Breast epithelium (tissue), 4 donors: ENCODE measurements around the gene AKAP8. TPM values are rescaled to one million over a fixed set of nuclear protein-coding genes. Genes with fewer than 3 reads are reported as not detected.

Source experiments
- DNase-seq, 2 donors: peaks; one replicate each; pipeline ENCODE4 v3.0.0-alpha.2; 2019; ENCODE audit warnings: low spot score in 2 of 2
- H3K27ac ChIP-seq, 2 donors: fragments of 200-600 bp; sonication (generic) in 1 of 2; one replicate each; pipeline ENCODE4 v1.5.1; 2016 to 2019; ENCODE audit warnings: mild to moderate bottlenecking in 1 of 2
- H3K27me3 ChIP-seq, 2 donors: fragments of 200-600 bp; sonication (generic) in 1 of 2; one replicate each; pipeline versions ENCODE4 v1.5.1 to v1.6.0; 2017 to 2019; ENCODE audit warnings: control low read depth in 1 of 2, mild to moderate bottlenecking in 1 of 2
- H3K36me3 ChIP-seq: fragments of 200-600 bp; one replicate; pipeline ENCODE4 v1.5.1; 2019
- H3K4me1 ChIP-seq, 2 donors: fragments of 200-600 bp; sonication (generic); one replicate each; pipeline ENCODE4 v1.5.1; 2016 to 2019; ENCODE audit warnings: control low read depth in 1 of 2
- H3K4me3 ChIP-seq, 3 donors: fragments of 200-600 bp; sonication (generic); 1 replicate in 2 of 3; 2 replicates in 1 of 3; pipeline ENCODE4 v1.5.1; 2016 to 2019; ENCODE audit warnings: mild to moderate bottlenecking in 3 of 3, moderate library complexity in 2 of 3
- H3K9me3 ChIP-seq, 2 donors: fragments of 200-600 bp; sonication (generic) in 1 of 2; one replicate each; pipeline ENCODE4 v1.5.1; 2016 to 2019; ENCODE audit warnings: control low read depth in 1 of 2
- POLR2A ChIP-seq: fragments of 450-650 bp; IDR thresholded peaks from one replicate; pipeline ENCODE4 v1.6.1; 2016; ENCODE audit warnings: antibody characterized with exemption, mild to moderate bottlenecking, moderate library complexity
- POLR2AphosphoS5 ChIP-seq, 3 donors: sonication (generic); formaldehyde crosslinking; IDR thresholded peaks; one replicate each; pipeline ENCODE4 v1.6.1; 2017; ENCODE audit warnings: antibody characterized with exemption in 3 of 3
- intact Hi-C: fragments of 100-400 bp; cut with DNase I; formaldehyde crosslinking; loops from one replicate; pipeline ENCODE4 v1.15.1; 2023; ENCODE audit warnings: low total_unique reads
- total RNA-seq, 3 donors: library from RNA; depleted of rRNA; stranded (reverse); fragments of >200 nt; gene quantifications; one replicate each; pipeline ENCODE4 v1.1.0, GENCODE V29; 2016
- TF ChIP-seq, protein P1 (sequence below), 3 donors: fragments of 450-650 bp; IDR thresholded peaks; one replicate each; pipeline ENCODE4 v1.5.1; 2016 to 2017; ENCODE audit warnings: antibody characterized with exemption in 3 of 3, mild to moderate bottlenecking in 3 of 3, moderate library complexity in 3 of 3

The AKAP8 gene
- total RNA-seq, 3 donors from 2014 or later, result 23.2 to 40.7 (median 33.4) TPM

GRCh38 chr19:15379999-15380647, 536 bp upstream of the AKAP8 start:
- TF ChIP-seq POLR2A, result no peak
- no peak for TF ChIP-seq POLR2AphosphoS5 (IDR thresholded peaks at IDR 0.05)
- TF ChIP-seq, protein P1, sequence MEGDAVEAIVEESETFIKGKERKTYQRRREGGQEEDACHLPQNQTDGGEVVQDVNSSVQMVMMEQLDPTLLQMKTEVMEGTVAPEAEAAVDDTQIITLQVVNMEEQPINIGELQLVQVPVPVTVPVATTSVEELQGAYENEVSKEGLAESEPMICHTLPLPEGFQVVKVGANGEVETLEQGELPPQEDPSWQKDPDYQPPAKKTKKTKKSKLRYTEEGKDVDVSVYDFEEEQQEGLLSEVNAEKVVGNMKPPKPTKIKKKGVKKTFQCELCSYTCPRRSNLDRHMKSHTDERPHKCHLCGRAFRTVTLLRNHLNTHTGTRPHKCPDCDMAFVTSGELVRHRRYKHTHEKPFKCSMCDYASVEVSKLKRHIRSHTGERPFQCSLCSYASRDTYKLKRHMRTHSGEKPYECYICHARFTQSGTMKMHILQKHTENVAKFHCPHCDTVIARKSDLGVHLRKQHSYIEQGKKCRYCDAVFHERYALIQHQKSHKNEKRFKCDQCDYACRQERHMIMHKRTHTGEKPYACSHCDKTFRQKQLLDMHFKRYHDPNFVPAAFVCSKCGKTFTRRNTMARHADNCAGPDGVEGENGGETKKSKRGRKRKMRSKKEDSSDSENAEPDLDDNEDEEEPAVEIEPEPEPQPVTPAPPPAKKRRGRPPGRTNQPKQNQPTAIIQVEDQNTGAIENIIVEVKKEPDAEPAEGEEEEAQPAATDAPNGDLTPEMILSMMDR (IDR thresholded peaks at IDR 0.05), result no peak
- peak overlapping the region; percentile 86 to 93 (median 92) for H3K4me3 ChIP-seq
- no peaks in the 10 kb centered on the region for H3K9me3 ChIP-seq
- H3K36me3 ChIP-seq, result no peaks in the 10 kb centered on the region
- H3K27ac ChIP-seq, result peak overlapping the region; percentile 98 to 99
- H3K4me1 ChIP-seq, result peaks cover 0 to 21% of the 10 kb centered on the region in 2 donors
- intact Hi-C loops, result loop anchor here (5.0 to 10.0 kb wide), 2 partner anchors 55 to 657 kb away; no protein-coding TSS in a partner anchor
- no peaks in the 10 kb centered on the region for H3K27me3 ChIP-seq
- peak; percentile 67 to 70 for DNase-seq

DNA sequence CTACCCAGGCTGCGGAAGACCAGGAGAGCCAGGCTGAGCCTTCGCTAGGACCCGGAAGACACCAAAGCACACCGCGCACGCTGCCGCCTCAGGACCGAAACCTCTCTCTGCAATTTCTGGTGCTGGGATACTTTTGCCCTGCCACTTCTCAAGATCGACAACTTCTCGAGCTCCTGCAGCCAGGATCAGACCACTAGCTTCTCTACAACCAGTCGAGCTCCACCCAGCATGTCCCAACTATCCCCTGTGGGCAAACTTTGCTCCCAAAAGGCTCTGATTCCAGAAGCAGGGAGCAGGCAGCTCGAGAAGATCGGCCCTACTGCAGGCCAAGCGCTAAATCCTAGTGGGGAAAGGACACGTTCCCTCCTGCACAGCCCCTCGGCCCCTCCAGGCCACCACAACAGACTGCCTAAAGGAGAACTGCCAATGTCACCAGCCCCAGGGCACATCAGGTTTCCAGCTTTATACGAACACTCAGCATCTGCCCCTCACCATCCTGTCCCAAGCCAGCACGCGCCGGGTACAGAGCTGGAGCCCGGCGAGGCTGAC, 979 bp downstream of the AKAP8 start:
- H3K4me1 ChIP-seq, result peaks cover 9 to 29% of the 10 kb centered on the region in 2 donors
- intact Hi-C loops, result loop anchor here (5.0 to 10.0 kb wide), 2 partner anchors 54 to 659 kb away; no protein-coding TSS in a partner anchor
- DNase-seq, result peak in 1 of 2 donors; percentile 43

DNA sequence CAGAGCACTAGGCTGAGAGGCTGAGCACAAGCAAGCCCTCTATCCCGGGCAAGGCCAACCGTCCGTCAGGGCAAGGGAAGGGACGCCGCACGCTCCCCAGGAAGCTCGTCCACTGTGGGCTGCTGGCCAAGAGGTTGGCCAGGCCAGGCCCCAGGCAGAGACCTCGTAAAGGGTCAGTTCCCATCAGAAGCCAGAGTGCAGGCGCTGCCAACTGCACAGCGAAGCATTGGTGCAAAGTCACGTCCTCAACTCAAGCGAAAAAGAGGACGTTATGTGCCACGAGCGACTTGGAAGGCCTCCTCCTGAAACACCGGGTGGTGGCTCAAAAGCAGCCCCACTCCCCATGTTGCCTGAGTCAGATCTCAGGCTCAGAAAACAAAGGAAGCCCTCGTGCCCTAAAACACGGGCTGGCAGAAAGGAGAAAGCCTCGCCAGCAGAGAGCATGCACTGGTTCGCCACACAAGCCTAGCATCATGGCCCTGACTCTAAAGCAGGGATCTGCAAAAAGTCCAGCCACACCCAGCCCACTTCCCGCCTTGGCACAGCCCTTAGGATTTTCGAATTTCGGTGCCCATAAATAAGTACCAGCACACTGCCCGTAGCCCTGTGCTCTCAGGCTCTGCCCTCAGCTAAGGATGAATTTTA, 4.7 kb downstream of the AKAP8 start:
- no peaks in the 10 kb centered on the region for H3K9me3 ChIP-seq
- H3K4me3 ChIP-seq, result peak overlapping the region in 2 of 3 donors; percentile 7 to 52
- intact Hi-C loops, result loop anchor here (5.0 to 10.0 kb wide), 2 partner anchors 50 to 662 kb away; no protein-coding TSS in a partner anchor
- peaks cover 9 to 23% of the 10 kb centered on the region in 2 donors for H3K4me1 ChIP-seq
- peak overlapping the region; percentile 33 to 76 for H3K27ac ChIP-seq
- DNase-seq, result no peak
- TF ChIP-seq POLR2A (no peak), POLR2AphosphoS5 (IDR thresholded peaks at IDR 0.05) (peak in 2 of 3 donors; percentile 36 to 58)
- TF ChIP-seq, protein P1 (IDR thresholded peaks at IDR 0.05), result no peak
- H3K36me3 ChIP-seq, result peaks cover 12% of the 10 kb centered on the region
- no peaks in the 10 kb centered on the region for H3K27me3 ChIP-seq

More for the DNA sequence above, 979 bp downstream of the AKAP8 start:
- Histone ChIP-seq H3K9me3 (no peaks in the 10 kb centered on the region), H3K36me3 (peaks cover under 1% of the 10 kb centered on the region), H3K27me3 (no peaks in the 10 kb centered on the region), H3K4me3 (peak overlapping the region; percentile 86 to 93 (median 92)), H3K27ac (peak overlapping the region; percentile 98 to 99)
- no peak for TF ChIP-seq POLR2AphosphoS5 (IDR thresholded peaks at IDR 0.05)
- TF ChIP-seq, protein P1 (IDR thresholded peaks at IDR 0.05), result no peak
- no peak for TF ChIP-seq POLR2A

DNA sequence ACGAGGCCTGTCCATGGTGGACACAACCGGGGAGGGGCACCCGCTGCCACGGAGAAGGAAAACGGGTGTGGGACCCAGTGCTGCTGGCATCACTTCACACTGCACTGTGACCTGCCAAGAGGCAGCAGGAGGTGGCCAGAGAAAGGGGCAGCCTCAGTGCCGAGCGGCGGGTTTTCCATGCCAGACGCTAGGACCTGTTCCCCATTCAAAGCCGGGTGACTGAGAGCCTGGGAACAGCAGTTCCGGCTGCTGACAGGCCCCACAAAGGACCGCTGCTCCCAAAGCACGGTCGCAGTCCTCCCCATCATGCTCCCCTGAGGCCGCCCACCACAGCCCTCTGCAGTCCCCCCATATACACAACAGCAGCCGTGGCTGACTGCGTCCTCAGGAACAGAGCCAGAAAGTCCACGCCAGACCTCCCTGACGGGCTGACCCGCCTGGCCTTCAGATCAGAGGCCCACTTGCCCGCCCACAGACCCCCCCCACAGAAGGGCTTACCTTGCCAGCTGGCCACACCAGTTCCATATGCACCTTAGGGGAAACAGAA, 5.4 kb downstream of the AKAP8 start:
- DNase-seq, result no peak
- intact Hi-C loops, result loop anchor here (10.0 kb wide), 1 partner anchor 49 kb away; no protein-coding TSS in a partner anchor
- TF ChIP-seq POLR2AphosphoS5 (IDR thresholded peaks at IDR 0.05) (no peak), POLR2A (no peak)
- TF ChIP-seq, protein P1 (IDR thresholded peaks at IDR 0.05), result no peak
- Histone ChIP-seq H3K36me3 (peaks cover 12% of the 10 kb centered on the region), H3K27ac (peak overlapping the region; percentile 33 to 76), H3K9me3 (no peaks in the 10 kb centered on the region), H3K4me3 (peak overlapping the region in 2 of 3 donors; percentile 7 to 52), H3K27me3 (no peaks in the 10 kb centered on the region), H3K4me1 (peaks cover 9 to 23% of the 10 kb centered on the region in 2 donors)
